Effector memory CD4-positive, alpha-beta T cell (primary cell): Measurements from ENCODE around the gene CHD6.

ENCODE experiments used
- DNase-seq, 3 donors: peaks; one replicate each; pipeline ENCODE4 v3.0.0-alpha.2; 2020
- H3K27ac ChIP-seq: 2 replicates; pipeline ENCODE4 v1.7.0; 2013; ENCODE audit warnings: mild to moderate bottlenecking, low read length, moderate library complexity; ENCODE audit not compliant: insufficient read depth, poor library complexity, severe bottlenecking
- H3K27me3 ChIP-seq: replicated peaks from 2 replicates; pipeline ENCODE4 v1.7.0; 2013; ENCODE audit warnings: mild to moderate bottlenecking, low read length; ENCODE audit not compliant: insufficient read depth, control insufficient read depth, poor library complexity, severe bottlenecking
- H3K36me3 ChIP-seq: 2 replicates; pipeline ENCODE4 v1.7.0; 2013; ENCODE audit warnings: mild to moderate bottlenecking, low read length, moderate library complexity; ENCODE audit not compliant: control insufficient read depth, insufficient read depth
- H3K4me1 ChIP-seq: 2 replicates; pipeline ENCODE4 v1.7.0; 2013; ENCODE audit warnings: low read length, mild to moderate bottlenecking; ENCODE audit not compliant: control insufficient read depth, insufficient read depth, poor library complexity, severe bottlenecking
- H3K4me3 ChIP-seq: 2 replicates; pipeline ENCODE4 v1.7.0; 2013; ENCODE audit warnings: low read length, low read depth, mild to moderate bottlenecking; ENCODE audit not compliant: insufficient read depth, poor library complexity, severe bottlenecking
- H3K9me3 ChIP-seq: 2 replicates; pipeline ENCODE4 v1.7.0; 2013; ENCODE audit warnings: mild to moderate bottlenecking, low read length, moderate library complexity; ENCODE audit not compliant: control insufficient read depth

CHD6 gene

GRCh38 chr20:41440882-41441281, 177.3 kb downstream of the CHD6 start:
- Histone ChIP-seq H3K36me3 (peaks cover 35% of the 10 kb centered on the region), H3K9me3 (no peaks in the 10 kb centered on the region), H3K4me3 (no peak overlapping the region), H3K4me1 (peaks cover 8% of the 10 kb centered on the region), H3K27me3 (no peaks in the 10 kb centered on the region), H3K27ac (no peak overlapping the region)
- DNase-seq: no peak

GRCh38 chr20:41437836-41438235, 180.3 kb downstream of the CHD6 start:
- H3K27ac ChIP-seq: no peak overlapping the region
- H3K4me3 ChIP-seq: no peak overlapping the region
- peaks cover 13% of the 10 kb centered on the region for H3K36me3 ChIP-seq
- H3K9me3 ChIP-seq: no peaks in the 10 kb centered on the region
- DNase-seq: no peak
- H3K27me3 ChIP-seq: no peaks in the 10 kb centered on the region
- peaks cover 8% of the 10 kb centered on the region for H3K4me1 ChIP-seq

- no peak for DNase-seq
- Histone ChIP-seq H3K36me3 (peaks cover 21% of the 10 kb centered on the region), H3K4me1 (peaks cover 8% of the 10 kb centered on the region), H3K9me3 (no peaks in the 10 kb centered on the region), H3K4me3 (no peak overlapping the region), H3K27ac (no peak overlapping the region), H3K27me3 (no peaks in the 10 kb centered on the region)
These were observed 181.5 kb downstream of the CHD6 start for GRCh38 chr20:41436679-41437078.

- H3K27ac ChIP-seq: no peak overlapping the region
- no peak for DNase-seq
- H3K27me3 ChIP-seq: no peaks in the 10 kb centered on the region
- H3K9me3 ChIP-seq: no peaks in the 10 kb centered on the region
- no peak overlapping the region for H3K4me3 ChIP-seq
- peaks cover 8% of the 10 kb centered on the region for H3K4me1 ChIP-seq
- H3K36me3 ChIP-seq: peaks cover 25% of the 10 kb centered on the region
These were observed 185.0 kb downstream of the CHD6 start for GRCh38 chr20:41433203-41433602.

- H3K36me3 ChIP-seq: peaks cover 25% of the 10 kb centered on the region
- peaks cover 8% of the 10 kb centered on the region for H3K4me1 ChIP-seq
- H3K27me3 ChIP-seq: no peaks in the 10 kb centered on the region
- H3K27ac ChIP-seq: no peak overlapping the region
- no peaks in the 10 kb centered on the region for H3K9me3 ChIP-seq
- no peak overlapping the region for H3K4me3 ChIP-seq
- no peak for DNase-seq
These were observed 185.4 kb downstream of the CHD6 start for GRCh38 chr20:41432746-41433145.

- Histone ChIP-seq H3K9me3 (no peaks in the 10 kb centered on the region), H3K36me3 (peaks cover 54% of the 10 kb centered on the region), H3K4me1 (no peaks in the 10 kb centered on the region), H3K4me3 (no peak overlapping the region), H3K27me3 (no peaks in the 10 kb centered on the region), H3K27ac (no peak overlapping the region)
- no peak for DNase-seq
These were observed 189.9 kb downstream of the CHD6 start for GRCh38 chr20:41428285-41428684.

- no peaks in the 10 kb centered on the region for H3K27me3 ChIP-seq
- H3K9me3 ChIP-seq: no peaks in the 10 kb centered on the region
- H3K4me3 ChIP-seq: no peak overlapping the region
- peaks cover 54% of the 10 kb centered on the region for H3K36me3 ChIP-seq
- H3K27ac ChIP-seq: no peak overlapping the region
- H3K4me1 ChIP-seq: no peaks in the 10 kb centered on the region
- no peak for DNase-seq
These were observed 190.3 kb downstream of the CHD6 start for GRCh38 chr20:41427833-41428232.

- H3K9me3 ChIP-seq: no peaks in the 10 kb centered on the region
- H3K4me3 ChIP-seq: no peak overlapping the region
- no peaks in the 10 kb centered on the region for H3K27me3 ChIP-seq
- no peak for DNase-seq
- no peaks in the 10 kb centered on the region for H3K4me1 ChIP-seq
- H3K36me3 ChIP-seq: peaks cover 56% of the 10 kb centered on the region
- no peak overlapping the region for H3K27ac ChIP-seq
These were observed 191.2 kb downstream of the CHD6 start for GRCh38 chr20:41426976-41427375.

- no peak overlapping the region for H3K27ac ChIP-seq
- H3K36me3 ChIP-seq: peaks cover 63% of the 10 kb centered on the region
- H3K9me3 ChIP-seq: no peaks in the 10 kb centered on the region
- H3K4me1 ChIP-seq: no peaks in the 10 kb centered on the region
- no peak overlapping the region for H3K4me3 ChIP-seq
- H3K27me3 ChIP-seq: no peaks in the 10 kb centered on the region
- no peak for DNase-seq
These were observed 191.9 kb downstream of the CHD6 start for GRCh38 chr20:41426086-41426830.

- DNase-seq: no peak
- Histone ChIP-seq H3K4me3 (no peak overlapping the region), H3K27ac (no peak overlapping the region), H3K36me3 (peaks cover 65% of the 10 kb centered on the region), H3K4me1 (no peaks in the 10 kb centered on the region), H3K9me3 (no peaks in the 10 kb centered on the region), H3K27me3 (no peaks in the 10 kb centered on the region)
These were observed 192.8 kb downstream of the CHD6 start for GRCh38 chr20:41425180-41425884.
